GM15510 (cell line): ENCODE data around the gene STK39.

Experiments
- POLR2A ChIP-seq: IDR thresholded peaks from 3 replicates; pipeline ENCODE4 v1.6.1; 2011; ENCODE audit warnings: borderline replicate concordance; ENCODE audit not compliant: insufficient read length; ENCODE audit errors: extremely low read depth

Gene STK39

DNA sequence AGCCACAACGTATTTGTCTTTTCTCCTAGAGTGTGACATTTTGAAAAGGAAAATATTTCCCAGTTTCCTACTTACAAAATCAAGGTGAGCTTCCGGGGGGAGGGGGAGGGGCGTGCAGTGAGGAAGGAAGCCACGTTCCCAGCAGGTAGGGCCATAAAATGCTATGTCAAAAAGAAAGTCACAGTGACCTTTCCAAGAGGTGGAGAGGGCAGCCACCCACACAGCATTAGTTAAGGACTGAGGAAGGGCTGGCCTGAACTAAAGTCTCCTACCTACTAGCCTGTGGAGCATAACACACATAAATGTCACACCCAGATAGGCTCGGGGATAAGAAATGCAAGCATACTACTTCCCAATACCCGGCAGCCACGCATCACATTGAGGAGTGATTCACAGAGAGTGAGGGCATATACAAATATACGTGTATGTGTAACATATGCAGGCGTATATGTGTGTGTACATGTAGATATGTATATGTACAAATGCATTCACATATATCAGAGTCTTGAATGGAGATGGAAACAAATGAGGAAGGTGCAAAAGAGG lies 191.1 kb downstream of the STK39 start:
- TF ChIP-seq POLR2A, result no peak

DNA sequence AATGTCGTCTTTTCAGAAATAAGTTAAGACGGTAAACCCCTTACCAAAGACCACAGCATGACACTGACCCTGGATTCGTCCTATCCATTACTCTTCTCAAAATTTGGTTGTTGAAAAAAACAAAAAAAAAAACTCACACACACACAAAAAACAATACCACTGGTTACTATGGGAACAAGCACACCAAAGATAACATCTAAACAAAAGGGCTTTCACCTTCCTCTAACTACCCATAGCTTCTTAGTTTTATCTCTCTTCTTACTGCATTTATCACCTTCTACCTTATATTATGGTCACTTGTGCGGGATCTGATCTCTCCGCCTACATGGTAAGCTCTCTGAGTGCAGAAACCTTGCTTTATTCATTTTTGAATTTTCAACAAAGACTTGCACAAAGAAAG lies 192.7 kb downstream of the STK39 start:
- no peak for TF ChIP-seq POLR2A

DNA sequence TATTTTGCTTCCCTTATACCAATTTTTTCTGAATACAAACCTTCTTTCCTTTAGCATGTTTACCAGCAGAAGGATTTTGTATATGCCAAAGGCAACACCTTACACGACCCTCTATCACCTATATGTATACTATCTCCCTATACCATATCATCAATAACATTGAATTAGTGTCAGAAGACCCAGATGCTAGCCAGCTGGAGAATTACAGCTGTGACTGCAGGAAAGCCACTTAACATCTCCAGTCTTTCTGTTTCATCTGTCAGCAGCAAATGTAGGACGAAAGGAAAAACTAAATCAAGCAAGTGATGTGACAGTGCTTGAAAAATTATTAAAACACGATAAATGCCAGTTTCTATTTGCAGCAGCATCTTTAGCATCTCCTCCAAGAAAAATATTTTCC lies 193.7 kb downstream of the STK39 start:
- no peak for TF ChIP-seq POLR2A

DNA sequence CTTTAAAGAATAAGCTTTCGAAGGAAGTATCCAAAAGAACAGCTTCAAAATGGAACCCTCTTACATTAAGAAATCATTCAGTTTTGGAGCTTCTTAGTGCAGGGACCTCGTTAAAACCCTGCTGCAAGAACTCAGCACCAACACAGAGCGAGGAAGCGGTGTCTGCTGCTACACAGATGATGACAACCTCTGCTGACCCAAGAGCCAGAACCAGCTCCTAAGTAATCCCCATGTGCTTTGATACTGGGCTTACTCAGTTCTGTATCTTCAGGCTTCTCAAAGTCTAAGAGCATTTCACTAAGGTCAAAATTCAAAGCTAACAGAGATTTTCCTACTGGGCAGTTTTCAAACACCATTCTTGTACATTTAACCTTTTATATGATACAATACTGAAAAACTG lies 194.6 kb downstream of the STK39 start:
- no peak for TF ChIP-seq POLR2A

DNA sequence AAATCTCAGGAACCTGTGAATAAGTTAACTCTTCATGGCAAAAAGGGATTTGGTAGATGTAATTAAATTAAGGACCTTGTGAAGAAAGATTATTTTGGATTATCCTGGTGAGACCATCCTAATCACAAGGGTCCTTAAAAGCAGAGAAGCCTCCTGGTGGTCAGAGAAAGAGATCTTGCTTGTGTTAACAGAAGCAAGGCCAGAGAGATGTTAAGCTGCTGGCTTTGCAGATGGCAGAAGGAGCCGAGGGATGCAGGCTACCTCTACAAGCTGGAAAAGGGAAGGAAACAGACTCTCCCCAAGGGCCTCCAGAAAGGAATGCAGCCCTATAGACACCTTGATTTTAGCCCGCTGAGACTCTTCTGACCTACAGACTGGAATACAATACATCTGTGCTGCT lies 197.0 kb downstream of the STK39 start:
- TF ChIP-seq POLR2A, result no peak

DNA sequence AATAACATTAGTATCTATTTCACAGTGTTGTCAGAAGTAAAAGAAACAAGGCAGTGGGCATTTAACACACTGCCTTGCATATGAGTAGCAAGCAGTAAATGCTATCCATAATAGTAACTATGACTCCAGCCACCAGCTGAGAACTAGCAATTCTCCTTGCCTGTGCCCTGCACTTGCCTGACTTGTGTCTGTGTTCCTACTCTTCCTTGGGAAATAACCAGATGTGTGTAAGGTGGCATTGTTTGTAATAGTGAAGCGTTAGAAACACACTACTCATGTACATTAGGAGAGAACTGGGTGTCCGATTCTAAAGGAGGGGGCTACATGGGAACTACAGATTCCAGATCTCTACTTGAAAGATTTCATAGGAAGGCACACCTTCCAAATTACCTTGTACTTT lies 197.8 kb downstream of the STK39 start:
- no peak for TF ChIP-seq POLR2A

DNA sequence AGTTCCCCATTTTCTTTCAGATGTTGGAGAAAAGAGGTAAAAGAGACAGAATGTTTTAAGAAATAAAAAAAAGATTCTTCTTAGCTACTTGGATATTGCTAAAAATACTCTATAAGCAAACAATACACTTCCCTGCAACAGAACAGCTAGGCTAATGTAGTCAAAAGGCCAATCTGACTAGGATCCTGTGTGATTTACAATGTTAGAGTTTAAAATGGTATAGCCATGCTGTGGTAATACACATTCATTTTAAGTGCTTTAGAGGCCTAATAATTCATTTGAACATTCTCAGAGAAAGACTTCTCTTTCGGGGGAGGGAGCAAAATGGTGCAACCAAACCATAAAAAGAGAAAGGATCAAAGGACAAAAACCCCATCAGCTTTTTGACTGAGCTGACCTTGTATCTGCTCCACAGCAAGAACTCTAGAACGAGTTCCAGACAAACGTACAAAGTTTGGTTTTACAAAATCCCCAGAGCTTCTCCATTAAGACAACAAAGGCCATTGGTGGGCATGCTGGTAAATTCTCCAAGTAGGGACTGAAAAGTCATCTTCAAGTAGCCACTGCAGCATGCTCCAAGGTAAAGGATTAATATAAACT lies 200.2 kb downstream of the STK39 start:
- no peak for TF ChIP-seq POLR2A

DNA sequence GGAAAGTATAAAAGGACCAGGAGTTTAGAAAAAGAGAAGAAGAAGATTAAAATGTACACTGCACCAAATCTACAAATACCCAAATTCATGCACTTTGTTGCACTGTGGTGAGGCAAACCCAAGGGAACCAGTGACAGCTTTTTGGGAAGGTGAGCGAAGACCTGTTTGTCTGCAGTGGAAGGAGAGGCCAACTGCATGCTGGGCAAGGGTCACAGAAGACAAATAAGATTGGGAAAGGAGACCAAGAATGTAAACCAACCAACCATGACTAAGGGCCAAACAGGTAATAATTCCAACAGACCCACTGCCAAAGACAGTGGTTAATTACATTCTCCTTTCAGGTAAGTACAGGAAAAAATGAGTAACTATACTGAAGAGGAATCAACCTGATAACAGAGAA lies 202.8 kb downstream of the STK39 start:
- TF ChIP-seq POLR2A, result no peak

DNA sequence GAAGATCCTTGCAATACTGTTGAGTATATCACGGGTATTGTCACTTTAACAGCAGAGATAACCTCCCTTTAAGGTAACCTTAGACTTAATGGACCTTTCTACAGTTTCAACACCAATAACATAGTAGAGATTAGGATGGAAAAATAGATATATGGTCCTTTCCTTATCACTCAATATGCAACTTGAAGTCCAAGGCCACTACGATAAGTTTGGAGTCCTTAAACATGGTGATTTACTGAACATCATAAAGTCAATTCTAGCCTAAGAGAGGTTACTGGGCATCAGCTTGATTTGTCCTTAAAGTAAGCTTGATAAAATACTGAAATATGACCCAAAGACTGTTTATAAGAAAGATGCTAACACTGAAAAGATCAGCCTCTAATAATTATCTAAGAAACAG lies 203.2 kb downstream of the STK39 start:
- no peak for TF ChIP-seq POLR2A

DNA sequence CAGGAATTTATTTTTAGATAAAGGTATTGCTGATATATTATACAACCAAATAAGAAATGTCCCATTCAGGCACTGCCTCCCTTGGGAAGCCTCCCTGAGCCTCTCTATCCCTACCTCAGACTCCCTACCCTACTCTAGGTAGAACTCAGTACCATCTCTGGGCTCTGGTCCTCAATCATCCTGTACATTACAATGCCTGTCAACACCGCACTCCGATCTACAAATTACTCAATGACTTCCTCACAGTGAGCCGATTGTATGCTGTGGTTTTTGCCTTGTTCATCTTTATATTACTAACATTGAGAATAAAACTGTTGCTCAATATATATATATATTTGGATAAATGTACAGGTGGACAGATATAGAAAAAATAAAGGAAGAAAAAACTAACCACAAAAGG lies 207.5 kb downstream of the STK39 start:
- no peak for TF ChIP-seq POLR2A

DNA sequence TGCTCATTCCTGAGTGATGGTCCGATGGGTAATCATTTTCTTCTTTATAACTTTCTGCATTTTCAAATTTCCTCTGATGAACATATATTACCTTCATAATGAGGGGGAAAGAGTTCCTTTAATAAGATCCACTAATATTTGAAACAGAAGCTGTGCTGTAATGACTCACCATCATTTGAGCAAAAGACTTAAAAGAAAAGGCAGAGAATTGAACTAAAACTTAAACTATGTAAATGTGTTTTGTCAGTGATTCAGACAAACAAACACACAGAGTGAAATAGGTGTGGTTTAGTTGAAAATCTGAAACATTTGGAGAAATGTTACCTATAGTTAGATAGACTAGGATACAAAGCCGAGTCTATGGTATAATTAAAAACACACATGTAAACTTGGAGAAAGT lies 209.6 kb downstream of the STK39 start:
- TF ChIP-seq POLR2A, result no peak

DNA sequence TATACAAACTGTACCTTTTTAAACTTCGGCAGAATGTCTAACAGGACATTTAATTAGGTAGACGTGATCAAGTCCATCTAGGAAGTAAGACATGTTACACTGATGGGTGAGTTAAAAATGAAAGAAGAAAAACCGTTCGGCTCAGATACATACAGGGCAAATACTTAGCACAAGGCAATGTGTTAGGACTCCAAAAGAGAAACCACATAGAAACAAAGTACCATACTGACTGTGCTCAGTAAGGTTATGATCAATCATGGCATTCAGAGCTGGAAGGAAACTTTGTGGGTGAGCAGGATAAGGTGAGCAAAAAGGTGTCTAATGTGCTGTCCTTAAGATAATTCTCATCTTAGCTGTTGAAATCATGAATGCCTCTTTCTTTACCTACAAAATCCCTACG lies 211.9 kb downstream of the STK39 start:
- no peak for TF ChIP-seq POLR2A

DNA sequence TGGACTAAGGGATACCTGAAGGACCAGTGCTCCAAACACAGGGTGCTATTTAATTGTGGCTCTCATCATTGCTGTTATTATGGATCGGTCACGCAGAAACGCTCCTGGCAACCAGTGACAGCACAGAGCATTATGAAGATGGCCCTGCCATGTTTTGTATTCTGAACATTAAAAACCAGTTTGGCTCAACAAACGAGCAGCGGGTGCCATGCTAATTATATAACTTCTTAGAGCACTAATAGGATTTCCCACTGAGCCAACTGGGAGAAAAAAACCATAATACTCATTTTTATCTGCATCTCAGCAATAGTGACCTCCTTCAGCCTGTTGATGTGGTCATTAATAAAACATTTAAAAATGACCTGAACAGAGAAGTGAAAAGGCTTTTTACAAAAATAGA lies 212.8 kb downstream of the STK39 start:
- TF ChIP-seq POLR2A, result no peak

DNA sequence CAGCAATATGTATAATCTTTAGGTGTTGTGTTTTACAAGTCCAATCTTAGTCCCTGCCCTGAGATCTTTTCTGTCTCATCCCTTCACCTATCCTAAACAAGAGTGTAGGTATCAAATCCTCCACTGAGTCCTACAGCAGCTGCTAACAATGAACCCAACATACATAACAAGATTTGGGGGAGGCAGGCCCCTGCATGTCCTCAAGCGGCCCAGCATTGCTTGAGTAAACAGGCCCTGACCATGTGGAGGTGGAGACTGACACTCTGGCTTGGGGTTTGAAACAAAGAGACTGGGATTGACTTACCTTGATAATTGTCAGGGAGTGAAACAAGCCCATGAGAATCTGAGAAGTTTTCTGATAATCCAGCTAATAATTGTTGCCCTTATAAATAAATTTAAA lies 213.4 kb downstream of the STK39 start:
- TF ChIP-seq POLR2A, result no peak

DNA sequence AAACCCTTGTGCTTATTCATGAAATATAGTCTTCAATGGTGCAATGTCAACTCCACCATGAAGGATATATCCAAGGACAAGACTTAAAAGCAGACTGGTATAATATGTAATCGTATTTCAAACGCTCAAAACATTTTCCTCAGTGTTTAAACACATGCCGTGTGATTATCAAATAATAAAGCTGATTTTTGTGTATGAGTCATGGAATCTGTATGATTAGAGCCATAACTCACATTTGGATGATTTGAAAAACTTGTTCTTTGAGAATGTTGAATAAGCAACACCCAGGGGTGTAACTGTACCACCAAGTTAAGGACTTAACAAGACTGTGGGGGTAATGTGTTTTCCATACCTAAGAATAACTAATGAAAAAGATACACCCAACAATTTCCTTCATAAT lies 215.3 kb downstream of the STK39 start:
- no peak for TF ChIP-seq POLR2A

DNA sequence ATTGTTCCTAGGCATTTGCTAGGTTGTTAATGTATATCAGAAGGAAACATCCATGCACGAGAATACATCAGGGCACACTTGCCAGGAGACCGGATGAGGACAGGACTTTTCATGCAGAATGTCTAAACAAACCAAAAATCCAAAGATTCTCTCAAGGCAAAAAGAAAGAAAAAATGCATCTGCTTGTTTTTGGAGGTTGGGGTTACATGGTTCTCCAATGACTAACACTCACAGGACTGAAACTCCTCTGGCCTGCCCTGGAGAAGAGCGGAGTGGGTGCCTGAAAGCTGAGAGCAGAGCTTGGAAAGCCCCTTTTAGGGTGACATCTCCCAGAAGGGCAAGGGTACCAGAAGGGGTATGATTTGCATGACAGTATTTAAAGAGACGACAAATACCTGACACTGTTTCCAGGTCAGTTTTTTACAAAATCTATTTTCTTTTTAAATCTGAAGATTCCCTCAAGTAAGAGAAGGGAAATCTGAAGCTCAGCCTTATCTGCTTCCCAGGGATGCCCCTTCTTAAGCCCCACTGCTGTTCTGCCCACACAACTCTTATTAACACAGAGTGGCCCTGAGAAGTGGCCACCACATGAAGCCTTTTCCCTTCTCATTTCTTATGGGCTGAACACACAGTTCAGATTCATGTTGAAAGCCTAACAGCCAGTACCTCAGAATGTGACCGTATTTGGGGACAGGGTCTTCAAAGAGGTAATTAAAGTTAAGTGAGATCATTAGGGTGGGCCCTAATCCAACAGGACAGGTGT lies 216.4 kb downstream of the STK39 start:
- TF ChIP-seq POLR2A, result no peak
